RKO (cell line): Measurements from ENCODE around the gene ELOVL6.
"Not testable (repeated sequence)": the region's sequence is repeated elsewhere in the genome, so short reads cannot be mapped to it uniquely, and the experiment has no call there.

ENCODE experiments used
- DNase-seq: peaks from one replicate; pipeline ENCODE4 v3.0.0-alpha.2; 2016; ENCODE audit warnings: low spot score

Gene ELOVL6

GRCh38 chr4:110160618-110161017 is 37.8 kb downstream of the ELOVL6 start:
- no peak for DNase-seq

- DNase-seq: no peak
Measured at GRCh38 chr4:110159541-110159940, 38.9 kb downstream of the ELOVL6 start.

DNA sequence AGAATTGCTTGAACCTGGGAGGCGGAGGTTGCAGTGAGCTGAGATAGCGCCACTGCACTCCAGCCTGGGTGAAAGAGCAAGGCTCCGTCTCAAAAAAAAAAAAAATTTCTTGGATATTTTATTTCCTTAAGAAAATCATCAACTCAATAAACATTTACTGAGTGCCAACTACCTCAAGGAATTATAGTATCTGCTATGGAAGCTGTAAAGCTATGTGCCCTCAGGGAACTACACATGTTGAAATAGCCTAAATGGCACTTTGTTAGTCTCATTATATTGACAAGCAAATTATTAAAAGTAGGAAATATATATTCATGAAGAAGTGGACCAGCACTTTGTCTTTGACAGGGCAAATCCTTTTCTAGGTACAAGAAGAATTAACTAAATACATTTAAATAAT is 40.8 kb downstream of the ELOVL6 start:
- no peak for DNase-seq

GRCh38 chr4:110157166-110157565 is 41.2 kb downstream of the ELOVL6 start:
- DNase-seq: not testable (repeated sequence)

DNA sequence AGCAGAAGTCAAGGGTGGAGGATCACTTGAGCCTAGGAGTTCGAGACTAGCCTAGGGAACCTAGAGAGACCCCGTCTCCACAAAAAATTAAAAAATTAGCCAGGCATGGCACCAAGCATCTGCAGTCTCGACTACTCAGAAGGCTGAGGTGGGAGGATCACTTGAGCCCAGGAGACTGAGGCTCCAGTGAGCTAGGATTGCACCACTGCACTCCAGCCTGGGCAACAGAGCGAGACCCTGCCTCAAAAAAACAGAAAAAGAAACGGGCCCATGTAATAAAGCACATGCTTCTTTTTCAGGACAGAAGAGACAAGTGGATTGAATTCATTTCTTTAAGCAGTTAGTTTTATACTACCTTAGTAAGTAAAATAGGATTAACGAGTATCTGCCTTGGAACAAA is 42.0 kb downstream of the ELOVL6 start:
- no peak for DNase-seq

- DNase-seq: no peak
Measured at GRCh38 chr4:110155654-110156053, 42.8 kb downstream of the ELOVL6 start.

DNA sequence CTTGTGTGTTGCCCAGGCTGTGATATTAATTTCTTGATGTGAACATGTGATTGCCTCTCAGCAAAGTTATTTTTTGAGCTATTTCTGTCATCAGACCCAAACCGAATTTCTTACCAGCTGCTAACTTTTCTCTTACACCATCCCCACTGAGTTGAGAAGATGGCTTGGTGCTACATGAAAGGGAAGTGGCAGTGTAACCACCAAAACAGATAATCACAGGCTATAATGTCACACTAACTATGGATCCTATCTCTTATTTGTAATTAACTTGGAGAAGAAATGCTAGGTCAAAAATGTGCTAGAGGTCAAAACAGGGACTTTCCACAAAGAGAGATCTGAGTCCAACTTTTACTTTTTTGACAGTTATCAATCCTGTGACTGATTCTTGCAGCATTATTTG is 43.8 kb downstream of the ELOVL6 start:
- DNase-seq: no peak

DNA sequence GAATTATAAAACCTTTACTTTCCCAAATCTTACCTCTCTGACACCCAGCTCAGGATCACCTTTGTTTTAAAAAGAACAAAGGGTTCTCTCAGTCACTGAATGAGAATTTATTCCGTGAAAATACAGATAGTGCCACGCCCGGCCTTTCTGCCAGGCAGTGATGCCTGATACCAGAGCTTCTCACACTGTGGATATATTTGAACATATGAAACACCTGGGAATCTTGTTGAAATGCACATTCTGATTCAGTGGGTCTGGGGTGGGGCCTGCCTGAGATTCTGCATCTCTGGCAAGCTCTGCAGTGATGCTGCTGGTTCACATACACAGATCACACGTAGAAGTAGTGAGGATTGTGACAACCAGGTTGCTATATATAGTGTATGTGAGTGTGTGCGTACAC is 46.0 kb downstream of the ELOVL6 start:
- no peak for DNase-seq

DNA sequence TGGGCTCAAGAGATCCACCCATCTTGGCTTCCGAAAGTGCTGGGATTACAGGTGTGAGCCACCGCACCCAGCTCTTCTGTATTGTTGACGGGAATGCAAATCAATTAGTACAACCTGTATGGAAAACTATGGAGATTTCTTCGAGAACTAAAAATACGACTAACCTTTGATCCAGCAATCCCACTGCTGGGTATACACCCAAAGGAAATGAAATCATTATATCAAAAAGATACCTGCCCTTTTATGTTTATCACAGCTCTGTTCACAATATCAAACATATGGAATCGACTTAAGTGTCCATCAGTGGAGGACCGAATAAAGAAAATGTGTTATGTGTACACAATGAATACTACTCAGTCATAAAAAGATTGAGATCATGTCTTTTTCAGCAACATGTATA is 49.3 kb downstream of the ELOVL6 start:
- DNase-seq: no peak

- DNase-seq: no peak
Measured at GRCh38 chr4:110142461-110142860, 56.0 kb downstream of the ELOVL6 start.

DNA sequence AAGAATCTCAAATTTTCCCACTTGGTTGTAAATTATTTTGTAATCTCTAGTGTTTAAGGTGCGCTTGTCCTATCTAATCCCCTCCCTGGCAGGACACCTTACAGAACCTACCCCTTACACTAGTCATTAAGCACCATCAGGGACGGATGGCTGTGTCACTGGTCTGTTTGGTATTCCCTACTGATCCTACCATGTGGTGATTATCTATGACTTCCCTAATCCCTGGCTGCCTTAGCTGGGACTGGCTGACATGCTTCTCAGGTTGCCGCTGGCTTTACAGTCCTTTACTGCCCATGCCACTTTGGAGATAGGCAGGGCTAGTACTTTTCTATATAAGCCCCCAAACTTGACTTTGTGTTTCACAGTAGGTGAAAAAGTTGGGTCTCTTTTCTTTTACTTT is 58.6 kb downstream of the ELOVL6 start:
- DNase-seq: no peak

GRCh38 chr4:110139111-110139510 is 59.3 kb downstream of the ELOVL6 start:
- no peak for DNase-seq

DNA sequence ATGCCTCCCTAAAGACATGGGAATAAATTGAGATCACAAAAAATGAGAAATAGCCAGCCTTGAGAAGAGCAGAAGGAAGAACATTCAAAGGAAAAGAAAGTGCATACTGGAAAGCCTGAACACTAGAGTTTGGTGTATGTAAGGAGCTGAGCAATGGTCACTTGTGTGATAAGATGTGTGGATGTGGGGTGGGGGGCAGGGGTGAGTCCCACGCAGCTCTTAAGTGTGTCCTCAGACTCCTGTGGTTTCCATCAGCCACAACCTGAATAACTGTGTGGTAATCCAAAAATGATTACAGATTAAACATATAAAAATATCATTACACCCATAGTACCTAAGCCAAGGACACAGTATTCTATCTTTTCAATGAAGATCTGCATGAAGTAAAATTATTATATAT is 59.9 kb downstream of the ELOVL6 start:
- DNase-seq: no peak

- DNase-seq: no peak
Measured at GRCh38 chr4:110137829-110138228, 60.6 kb downstream of the ELOVL6 start.

GRCh38 chr4:110135523-110135922 is 62.9 kb downstream of the ELOVL6 start:
- no peak for DNase-seq

- DNase-seq: no peak
Measured at GRCh38 chr4:110135076-110135475, 63.3 kb downstream of the ELOVL6 start.

DNA sequence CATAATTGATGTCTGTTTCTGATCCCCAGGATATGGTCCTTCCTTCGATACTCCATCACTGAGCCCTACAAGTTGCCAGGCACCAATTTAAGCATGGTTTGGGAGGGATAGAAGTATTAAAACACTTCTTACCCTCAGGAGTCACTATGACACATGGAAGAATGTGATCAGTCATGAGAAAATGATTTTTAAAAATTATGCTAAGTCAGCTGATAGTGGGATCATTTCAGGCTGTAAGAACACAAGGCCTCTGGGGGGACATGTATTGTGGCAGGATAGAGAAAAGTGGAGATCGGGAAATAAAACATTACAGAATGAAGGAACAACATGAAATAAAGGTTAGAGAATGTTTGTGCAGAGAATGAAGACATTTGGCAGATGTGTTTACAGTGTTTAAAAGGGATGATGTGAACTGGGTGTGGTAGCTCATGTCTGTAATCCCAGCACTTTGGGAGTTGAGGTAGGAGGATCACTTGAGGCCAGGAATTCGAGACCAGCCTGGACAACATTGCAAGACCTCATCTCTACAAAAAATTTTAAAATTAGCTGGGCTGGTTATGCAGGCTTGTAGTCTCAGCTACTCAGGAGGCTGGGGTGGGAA is 64.0 kb downstream of the ELOVL6 start:
- DNase-seq: no peak

DNA sequence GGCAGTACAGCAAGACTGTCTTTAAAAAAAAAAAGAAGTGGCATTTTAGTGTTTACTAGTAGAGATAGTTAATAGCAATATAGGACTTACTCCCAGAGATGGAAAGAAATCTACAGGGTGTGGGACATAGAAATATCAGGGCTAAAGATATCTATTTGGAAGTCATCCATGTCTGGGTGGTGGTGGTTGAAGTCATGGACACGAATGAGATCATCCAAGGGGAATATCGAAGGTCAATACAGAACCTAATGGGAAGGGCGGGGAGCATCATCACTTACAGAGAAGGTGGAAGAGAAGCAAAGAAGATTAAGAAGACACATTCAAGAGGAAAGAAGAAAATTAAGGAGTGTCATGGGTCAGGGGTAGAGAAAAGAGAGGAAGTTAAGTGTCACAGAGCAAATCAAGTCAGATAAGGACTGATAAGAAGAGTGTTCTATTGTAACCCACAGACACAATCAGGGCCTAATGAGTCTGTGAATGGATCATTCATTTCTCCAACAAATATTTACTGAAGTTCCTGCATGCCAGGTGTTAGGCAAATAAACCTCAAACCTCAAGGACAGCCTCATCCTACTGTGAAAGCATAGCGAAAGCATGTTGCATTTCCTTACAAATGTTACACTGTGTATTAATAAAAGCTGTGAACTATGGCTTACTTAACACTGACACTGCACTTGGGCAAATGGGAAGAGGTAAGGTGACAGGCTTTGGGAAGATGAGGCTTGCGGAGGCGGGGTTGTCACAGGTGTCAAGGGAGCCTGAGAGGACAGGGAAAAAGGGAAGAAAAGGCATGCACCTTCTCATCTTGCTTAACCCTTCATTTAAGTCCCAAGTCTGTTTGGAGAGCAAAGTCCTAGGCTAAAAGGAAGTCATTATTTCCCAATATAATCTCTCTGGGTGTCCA is 65.3 kb downstream of the ELOVL6 start:
- DNase-seq: no peak

DNA sequence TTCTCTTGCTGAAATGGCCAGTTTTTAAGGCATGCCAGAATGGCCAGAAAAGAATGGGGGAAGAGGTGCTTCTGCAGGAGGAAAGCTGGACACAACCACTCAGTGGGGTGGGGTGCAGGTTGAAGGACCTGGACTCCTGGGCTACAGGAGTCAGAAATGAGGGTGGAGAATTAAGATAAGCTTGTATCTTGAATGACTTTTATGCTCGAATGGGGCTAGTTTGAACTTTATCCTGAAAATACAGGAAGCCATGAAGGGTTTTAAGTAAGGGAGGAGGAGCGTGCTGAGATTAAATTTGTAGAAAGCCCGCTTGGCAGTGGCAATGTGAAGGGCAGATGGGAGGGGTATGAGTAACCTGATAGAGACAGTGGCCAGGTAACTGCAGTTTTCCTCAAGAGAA is 66.5 kb downstream of the ELOVL6 start:
- DNase-seq: no peak

- DNase-seq: no peak
Measured at GRCh38 chr4:110130576-110131358, 67.6 kb downstream of the ELOVL6 start.

- no peak for DNase-seq
Measured at GRCh38 chr4:110129544-110129943, 68.9 kb downstream of the ELOVL6 start.

DNA sequence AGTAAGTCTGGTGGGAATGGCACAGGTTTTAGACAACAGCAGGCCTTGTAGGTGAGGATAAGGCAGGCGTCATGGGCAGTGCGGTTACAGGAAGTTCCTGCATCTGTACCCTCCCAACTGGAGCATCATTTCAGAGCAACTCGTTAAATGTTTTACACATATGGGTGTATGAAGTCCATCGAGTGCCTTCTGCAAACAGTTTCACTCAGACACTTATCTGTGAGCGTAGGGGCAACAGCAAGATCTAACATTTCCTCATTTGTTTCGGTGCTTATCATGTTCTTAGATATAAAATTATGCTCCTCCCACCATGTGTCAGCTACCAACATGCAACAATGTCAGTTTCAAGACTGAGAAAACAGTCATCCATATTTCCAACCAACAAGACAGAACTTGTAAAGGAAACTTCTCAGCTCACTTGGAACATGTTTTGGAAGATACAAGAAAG is 69.9 kb downstream of the ELOVL6 start:
- no peak for DNase-seq

DNA sequence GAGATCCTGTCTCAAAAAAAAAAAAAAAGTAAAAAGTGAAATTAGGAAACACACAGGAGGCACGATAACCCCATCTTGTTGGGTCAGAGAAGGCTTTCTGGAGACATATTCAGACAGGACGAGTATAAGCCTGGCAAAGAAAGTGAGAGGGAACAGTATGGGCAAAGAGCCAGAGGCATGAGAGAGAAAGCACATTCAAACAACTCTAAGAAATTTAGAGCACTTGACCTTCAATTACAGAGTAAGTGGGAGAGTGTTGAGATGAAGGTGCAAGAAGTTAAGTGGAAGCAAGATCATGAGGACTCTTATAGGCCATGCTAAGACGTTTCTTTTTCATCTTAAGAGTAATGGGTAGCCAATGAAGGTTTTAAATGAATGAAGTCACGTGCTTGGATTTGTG is 70.4 kb downstream of the ELOVL6 start:
- DNase-seq: no peak
